GM12892 (cell line): ENCODE measurements around the gene ST8SIA5.

Source experiments
- POLR2A ChIP-seq: IDR thresholded peaks from 2 replicates; pipeline ENCODE4 v1.6.1; 2011; ENCODE audit warnings: low read depth, low read length, control low read depth
- POLR2AphosphoS5 ChIP-seq: IDR thresholded peaks from 2 replicates; pipeline ENCODE4 v1.6.1; 2011; ENCODE audit warnings: low read depth, low read length, control low read depth
- TAF1 ChIP-seq: IDR thresholded peaks from 2 replicates; pipeline ENCODE4 v1.6.1; 2011; ENCODE audit warnings: low read depth, mild to moderate bottlenecking, control low read depth, low read length, borderline replicate concordance

DNA sequence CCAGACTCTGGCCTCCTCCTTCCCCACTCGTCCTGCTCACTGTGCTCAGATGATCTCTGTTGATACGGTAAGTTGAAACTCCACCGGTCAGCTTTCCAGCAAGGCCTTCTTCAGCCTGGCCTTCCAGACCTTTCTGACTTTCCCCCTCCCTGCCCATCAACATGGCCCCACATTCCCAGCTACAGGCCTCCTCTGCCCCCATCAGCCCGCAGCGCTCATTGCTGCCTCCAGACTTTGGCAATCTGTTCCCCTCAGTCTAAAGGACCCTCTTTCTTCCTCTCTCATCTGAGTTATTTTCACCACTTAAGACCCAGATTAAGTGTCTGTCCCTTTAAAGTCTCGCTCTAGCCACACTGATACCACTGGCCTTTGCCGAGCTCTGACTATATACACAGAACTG is 110.4 kb downstream of the ST8SIA5 start:
- TF ChIP-seq POLR2A (no peak), TAF1 (no peak), POLR2AphosphoS5 (no peak)
